Suprapubic skin (tissue), 3 donors: Measurements from ENCODE around the gene RPEL1.

Experiments used
- CTCF ChIP-seq, 2 donors: fragments of 200-600 bp in 1 of 2; fragments of 450-650 bp in 1 of 2; sonication (generic) in 1 of 2; IDR thresholded peaks; one replicate each; pipeline ENCODE4 v1.5.1; 2016 to 2019; ENCODE audit warnings: antibody characterized with exemption in 2 of 2, mild to moderate bottlenecking in 1 of 2, moderate library complexity in 1 of 2
- EP300 ChIP-seq: sonication (generic); formaldehyde crosslinking; IDR thresholded peaks from one replicate; pipeline ENCODE4 v1.6.1; 2017; ENCODE audit warnings: antibody characterized with exemption
- POLR2A ChIP-seq, 2 donors: fragments of 450-650 bp; IDR thresholded peaks; one replicate each; pipeline ENCODE4 v1.6.1; 2017; ENCODE audit warnings: antibody characterized with exemption in 2 of 2, mild to moderate bottlenecking in 2 of 2, moderate library complexity in 2 of 2

DNA sequence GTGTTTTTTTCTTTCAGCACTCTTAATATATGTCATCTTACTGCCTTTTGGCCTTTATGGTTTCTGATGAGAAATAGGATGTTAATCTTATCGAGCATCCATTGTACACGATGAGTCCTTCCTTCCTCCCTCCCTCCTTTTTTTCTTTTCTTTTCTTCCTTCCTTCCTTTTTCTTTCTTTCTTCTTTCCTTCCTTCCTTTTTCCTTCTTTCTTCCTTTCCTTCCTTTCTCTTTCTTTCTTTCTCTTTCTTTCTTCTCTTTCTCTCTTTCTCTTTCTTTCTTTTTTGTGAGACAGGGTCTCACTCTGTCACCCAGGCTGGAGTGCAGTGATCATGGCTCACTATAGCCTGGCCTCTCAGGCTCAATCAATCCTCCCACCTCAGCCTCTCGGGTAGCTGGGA is 8.4 kb downstream of the RPEL1 start:
- TF ChIP-seq POLR2A (IDR thresholded peaks at IDR 0.05) (no peak), CTCF (IDR thresholded peaks at IDR 0.05) (no peak), EP300 (no peak)
